Fibroblast of lung (primary cell): ENCODE results near the gene EFCAB7.

Experiments
- EZH2 ChIP-seq: IDR thresholded peaks from 2 replicates; pipeline ENCODE4 v1.5.1; 2012; ENCODE audit warnings: low read length, control low read depth, mild to moderate bottlenecking; ENCODE audit errors: missing control alignments
- TF ChIP-seq, protein P1 (sequence below), 2 donors: IDR thresholded peaks in 1 of 2; conservative IDR thresholded peaks in 1 of 2; 1 replicate in 1 of 2; 2 replicates in 1 of 2; pipeline ENCODE4 v1.5.1; 2011 to 2012; ENCODE audit warnings: low read length in 2 of 2, control low read depth in 1 of 2, inconsistent platforms in 1 of 2, low read depth in 1 of 2, mild to moderate bottlenecking in 1 of 2

DNA sequence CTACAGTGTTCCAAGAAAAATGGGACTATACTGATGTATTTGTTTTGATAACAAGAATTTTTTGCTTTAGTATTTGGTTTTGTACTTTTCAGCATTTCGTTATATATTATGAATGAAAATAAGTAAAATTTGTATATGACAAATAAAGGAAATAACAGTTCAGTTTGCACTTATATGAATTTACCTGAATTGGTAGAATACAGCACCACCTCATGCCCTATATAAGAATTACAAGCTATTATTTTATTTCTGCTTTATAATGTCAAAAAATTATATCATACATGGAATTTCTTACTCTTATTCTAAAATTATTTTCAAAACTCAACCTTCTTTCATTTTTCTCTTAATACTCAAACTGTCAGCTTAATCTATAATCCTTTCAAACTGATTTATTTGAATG, 14.6 kb downstream of the EFCAB7 start:
- TF ChIP-seq, protein P1, sequence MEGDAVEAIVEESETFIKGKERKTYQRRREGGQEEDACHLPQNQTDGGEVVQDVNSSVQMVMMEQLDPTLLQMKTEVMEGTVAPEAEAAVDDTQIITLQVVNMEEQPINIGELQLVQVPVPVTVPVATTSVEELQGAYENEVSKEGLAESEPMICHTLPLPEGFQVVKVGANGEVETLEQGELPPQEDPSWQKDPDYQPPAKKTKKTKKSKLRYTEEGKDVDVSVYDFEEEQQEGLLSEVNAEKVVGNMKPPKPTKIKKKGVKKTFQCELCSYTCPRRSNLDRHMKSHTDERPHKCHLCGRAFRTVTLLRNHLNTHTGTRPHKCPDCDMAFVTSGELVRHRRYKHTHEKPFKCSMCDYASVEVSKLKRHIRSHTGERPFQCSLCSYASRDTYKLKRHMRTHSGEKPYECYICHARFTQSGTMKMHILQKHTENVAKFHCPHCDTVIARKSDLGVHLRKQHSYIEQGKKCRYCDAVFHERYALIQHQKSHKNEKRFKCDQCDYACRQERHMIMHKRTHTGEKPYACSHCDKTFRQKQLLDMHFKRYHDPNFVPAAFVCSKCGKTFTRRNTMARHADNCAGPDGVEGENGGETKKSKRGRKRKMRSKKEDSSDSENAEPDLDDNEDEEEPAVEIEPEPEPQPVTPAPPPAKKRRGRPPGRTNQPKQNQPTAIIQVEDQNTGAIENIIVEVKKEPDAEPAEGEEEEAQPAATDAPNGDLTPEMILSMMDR (conservative IDR thresholded peaks at IDR 0.05 in 1 of 2, IDR thresholded peaks at IDR 0.05 in 1 of 2; ENCODE audit: low read depth in 1 of 2, low read length in 2 of 2), result peak in 1 of 2 donors; percentile 43
- no peak for TF ChIP-seq EZH2
